ENCODE results near the gene CUBN.

DNA sequence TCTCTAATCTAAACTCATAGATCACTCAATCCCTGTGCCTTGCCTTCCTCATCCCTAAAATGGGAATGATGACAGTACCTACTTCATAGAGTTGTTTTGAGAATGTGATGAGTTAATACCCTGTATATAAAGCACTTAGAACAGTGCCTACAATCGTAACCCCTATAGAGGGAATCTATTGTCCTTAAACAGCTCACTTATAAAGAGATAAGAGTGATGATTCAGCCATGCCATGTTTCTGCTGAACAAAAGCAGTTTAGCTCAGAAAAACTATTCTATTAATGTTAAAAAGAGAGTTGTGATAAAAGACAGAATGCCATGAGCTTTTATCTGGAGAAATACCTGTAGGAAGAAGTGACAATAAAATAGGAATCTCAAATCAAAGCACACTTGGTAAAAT is 63.6 kb downstream of the CUBN start:
- TF ChIP-seq EZH2 (IDR thresholded peaks at IDR 0.05) (no peak), POLR2AphosphoS5 (IDR thresholded peaks at IDR 0.05; ENCODE audit: borderline replicate concordance, low read depth, low read length) (no peak), FOXP2 (optimal IDR thresholded peaks at IDR 0.05; ENCODE audit: control extremely low read depth, extremely low read length, insufficient read depth) (no peak)

Data from SK-N-MC (cell line).